ENCODE results near the gene ITIH2.
"Not testable (repeated sequence)": the region's sequence is repeated elsewhere in the genome, so short reads cannot be mapped to it uniquely, and the experiment has no call there.

Gene ITIH2

GRCh38 chr10:7672341-7673134, 30.6 kb upstream of the ITIH2 start:
- Histone ChIP-seq H3K4me3 (no peak overlapping the region), H3K4me1 (peaks cover 0 to 9% (median 4%) of the 10 kb centered on the region in 4 donors), H3K27me3 (peaks cover 0 to 3% of the 10 kb centered on the region in 2 donors), H3K36me3 (no peaks in the 10 kb centered on the region), H3K27ac (no peak overlapping the region), H3K9me3 (no peaks in the 10 kb centered on the region)
- intact Hi-C loops (cut with DNase I; ENCODE audit: low total_unique reads), result no loop called here
- TF ChIP-seq CTCF (IDR thresholded peaks at IDR 0.05), result no peak
- DNase-seq, result no peak

- Histone ChIP-seq H3K4me1 (no peaks in the 10 kb centered on the region), H3K27ac (no peak overlapping the region), H3K4me3 (no peak overlapping the region), H3K9me3 (no peaks in the 10 kb centered on the region), H3K36me3 (no peaks in the 10 kb centered on the region), H3K27me3 (peaks cover 0 to 3% of the 10 kb centered on the region in 2 donors)
- intact Hi-C loops (cut with DNase I; ENCODE audit: low total_unique reads), result no loop called here
- TF ChIP-seq CTCF (IDR thresholded peaks at IDR 0.05), result no peak
- no peak for DNase-seq
These were observed 23.9 kb upstream of the ITIH2 start for GRCh38 chr10:7679256-7679655.

- H3K36me3 ChIP-seq; H3K9me3 ChIP-seq; H3K4me3 ChIP-seq; DNase-seq; H3K4me1 ChIP-seq; intact Hi-C loops (cut with DNase I; ENCODE audit: low total_unique reads); H3K27ac ChIP-seq; H3K27me3 ChIP-seq: not testable (repeated sequence)
These were observed 23.0 kb upstream of the ITIH2 start for GRCh38 chr10:7680078-7680477.

GRCh38 chr10:7686351-7687171, 16.6 kb upstream of the ITIH2 start:
- Histone ChIP-seq H3K4me3 (no peak overlapping the region), H3K27ac (no peak overlapping the region), H3K4me1 (no peaks in the 10 kb centered on the region), H3K36me3 (no peaks in the 10 kb centered on the region), H3K9me3 (no peaks in the 10 kb centered on the region), H3K27me3 (no peaks in the 10 kb centered on the region)
- no peak for DNase-seq
- intact Hi-C loops (cut with DNase I; ENCODE audit: low total_unique reads), result no loop called here
- TF ChIP-seq CTCF (IDR thresholded peaks at IDR 0.05), result no peak

GRCh38 chr10:7687228-7687907, 15.7 kb upstream of the ITIH2 start:
- Histone ChIP-seq H3K9me3 (peaks cover 0 to 5% (median 2%) of the 10 kb centered on the region in 3 donors), H3K27me3 (no peaks in the 10 kb centered on the region), H3K4me1 (no peaks in the 10 kb centered on the region), H3K36me3 (no peaks in the 10 kb centered on the region), H3K27ac (no peak overlapping the region), H3K4me3 (no peak overlapping the region)
- DNase-seq, result peak; percentile 83 to 90
- TF ChIP-seq CTCF (IDR thresholded peaks at IDR 0.05), result peak; percentile 85 to 95
- intact Hi-C loops (cut with DNase I; ENCODE audit: low total_unique reads), result no loop called here

Measured in tibial artery (tissue), 4 donors.